K562 (cell line): Measurements from ENCODE around the gene FOXF2. TPM values are rescaled to one million over a fixed set of nuclear protein-coding genes. Genes with fewer than 3 reads are reported as not detected.
A peak's percentile ranks its signal among the peaks of the same experiment; 100 is the strongest.

Source experiments
- BMI1 ChIP-seq: fragments of 150-350 bp; IDR thresholded peaks from 2 replicates; pipeline ENCODE4 v1.6.1; 2014; ENCODE audit warnings: low read length
- CBX1 ChIP-seq: sonication (generic); IDR thresholded peaks from 2 replicates; pipeline ENCODE4 v1.6.1; 2016; ENCODE audit warnings: antibody characterized with exemption, low read depth, mild to moderate bottlenecking
- CXXC5 ChIP-seq: fragments of 250-450 bp; sonication (Bioruptor Pico); IDR thresholded peaks from 2 replicates; pipeline ENCODE4 v1.8.0; 2022; ENCODE audit warnings: inconsistent platforms, mild to moderate bottlenecking, moderate library complexity
- MAFF ChIP-seq: IDR thresholded peaks from 2 replicates; pipeline ENCODE4 v1.6.1; 2012; ENCODE audit warnings: low read length, improper control_type of control experiment
- MCM5 ChIP-seq: fragments of 450-650 bp; IDR thresholded peaks from 2 replicates; pipeline ENCODE4 v1.6.1; 2016; ENCODE audit warnings: low read depth
- NELFE ChIP-seq: IDR thresholded peaks from 2 replicates; pipeline ENCODE4 v1.6.1; 2011; ENCODE audit warnings: mild to moderate bottlenecking; ENCODE audit not compliant: insufficient read depth, insufficient read length
- SMC3 ChIP-seq: conservative IDR thresholded peaks from 2 replicates; pipeline ENCODE4 v1.6.1; 2011; ENCODE audit warnings: low read depth, low read length, improper control_type of control experiment; ENCODE audit not compliant: insufficient read depth
- ZNF282 ChIP-seq: sonication (generic); formaldehyde crosslinking; IDR thresholded peaks from 2 replicates; pipeline ENCODE4 v1.8.1; 2023; ENCODE audit warnings: missing genetic modification reagents
- polyA plus RNA-seq, 8 experiments: library from polyadenylated mRNA; depleted of rRNA in 4 of 8; stranded (reverse) in 5 of 8; unstranded in 3 of 8; fragments of >200 nt; fragmentation: Nextera tagmentation in 2 of 8; fragmentation: Illumina TruSeq in 1 of 8; extraction: Ambion mirVana in 2 of 8; extraction: Trizol in 1 of 8; gene quantifications; 2 replicates each; pipeline versions ENCODE4 v1.2.1 to v1.2.3, GENCODE V29; 2011 to 2014; ENCODE audit warnings: inconsistent platforms in 1 of 8, missing spikeins in 1 of 8
- total RNA-seq, 7 experiments: library from RNA; depleted of rRNA in 6 of 7; stranded (reverse); fragments of >200 nt in 6 of 7; fragmentation: Illumina TruSeq in 2 of 7; extraction: Trizol in 2 of 7; gene quantifications; 2 replicates each; pipeline versions ENCODE4 v1.2.1 to v1.2.3, GENCODE V29; 2011 to 2021; ENCODE audit warnings: low replicate concordance in 1 of 7
- TF ChIP-seq, protein P1 (sequence below), 2 experiments: IDR thresholded peaks in 1 of 2; conservative IDR thresholded peaks in 1 of 2; 2 replicates each; pipeline ENCODE4 v1.6.1; 2016; ENCODE audit warnings: low read depth in 2 of 2, mild to moderate bottlenecking in 1 of 2, missing compliant biosample characterization in 1 of 2, missing genetic modification characterization in 1 of 2, moderate library complexity in 1 of 2
- TF ChIP-seq, protein P2 (sequence below): fragments of 450-650 bp; formaldehyde crosslinking; conservative IDR thresholded peaks from 2 replicates; pipeline ENCODE4 v1.4.0; 2022; ENCODE audit warnings: mild to moderate bottlenecking, missing genetic modification characterization
- TF ChIP-seq, protein P3 (sequence below): sonication (generic); formaldehyde crosslinking; IDR thresholded peaks from 2 replicates; pipeline ENCODE4 v1.8.1; 2023; ENCODE audit warnings: mild to moderate bottlenecking, missing genetic modification reagents, moderate library complexity
- TF ChIP-seq, protein P4 (sequence below), 3 experiments: IDR thresholded peaks in 2 of 3; conservative IDR thresholded peaks in 1 of 3; 2 replicates each; pipeline ENCODE4 v1.5.1; 2011 to 2012; ENCODE audit warnings: low read length in 3 of 3, mild to moderate bottlenecking in 3 of 3, control low read depth in 2 of 3, improper control_type of control experiment in 1 of 3, inconsistent platforms in 1 of 3, low read depth in 1 of 3, mixed read lengths in 1 of 3, moderate library complexity in 1 of 3; ENCODE audit not compliant: insufficient read depth in 2 of 3
- TF ChIP-seq, protein P5 (sequence below): sonication (generic); formaldehyde crosslinking; IDR thresholded peaks from 2 replicates; pipeline ENCODE4 v1.8.1; 2023; ENCODE audit warnings: mild to moderate bottlenecking, missing genetic modification reagents

FOXF2 gene
- total and polyA plus RNA-seq, 9 of the 15 experiments (the other 6 are each of a cell fraction or from before 2014, with no cell fraction given) = not detected

DNA sequence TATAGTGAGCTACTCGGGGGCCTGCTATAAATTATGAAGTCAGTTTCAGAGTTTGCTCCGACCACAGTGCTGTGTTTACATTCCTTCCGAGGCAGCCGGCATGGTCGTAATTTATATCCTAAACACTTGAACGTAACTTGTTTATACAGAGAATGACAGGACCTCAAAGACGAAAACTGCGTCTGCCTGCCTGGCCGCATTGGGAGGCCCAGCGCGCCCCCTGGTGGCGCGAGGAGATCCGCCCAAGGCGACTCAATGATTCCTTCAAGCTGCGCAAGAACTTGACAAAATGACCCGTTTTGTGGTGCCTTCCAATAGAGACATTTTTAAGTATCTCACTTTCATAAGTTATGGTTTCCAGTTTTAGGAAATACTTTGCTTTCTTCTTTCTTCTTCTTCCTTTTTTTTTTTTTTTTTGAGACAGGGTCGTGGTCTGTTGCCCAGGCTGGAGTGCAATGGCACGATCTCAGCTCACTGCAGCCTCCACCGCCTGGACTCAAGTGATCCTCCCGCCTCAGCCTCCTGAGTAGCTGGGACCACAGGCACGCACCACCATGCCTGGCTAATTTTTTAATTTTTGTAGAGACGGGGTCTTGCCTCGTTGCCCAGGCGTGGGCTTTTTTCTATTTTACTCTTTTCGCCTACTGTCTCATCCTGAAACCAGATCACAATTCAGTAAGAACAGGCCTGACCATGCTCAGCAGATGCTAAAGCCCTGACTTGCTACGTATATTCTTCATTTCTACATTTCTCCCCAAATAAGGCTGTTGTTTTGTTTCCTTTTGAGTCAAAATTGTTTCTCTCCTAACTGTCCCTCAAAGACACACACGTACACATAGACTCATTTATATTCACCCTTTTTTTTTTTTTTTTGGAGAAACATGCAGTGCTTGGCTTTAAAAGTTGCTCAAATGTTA lies 7.8 kb downstream of the FOXF2 start (continued):
- TF ChIP-seq, protein P1, sequence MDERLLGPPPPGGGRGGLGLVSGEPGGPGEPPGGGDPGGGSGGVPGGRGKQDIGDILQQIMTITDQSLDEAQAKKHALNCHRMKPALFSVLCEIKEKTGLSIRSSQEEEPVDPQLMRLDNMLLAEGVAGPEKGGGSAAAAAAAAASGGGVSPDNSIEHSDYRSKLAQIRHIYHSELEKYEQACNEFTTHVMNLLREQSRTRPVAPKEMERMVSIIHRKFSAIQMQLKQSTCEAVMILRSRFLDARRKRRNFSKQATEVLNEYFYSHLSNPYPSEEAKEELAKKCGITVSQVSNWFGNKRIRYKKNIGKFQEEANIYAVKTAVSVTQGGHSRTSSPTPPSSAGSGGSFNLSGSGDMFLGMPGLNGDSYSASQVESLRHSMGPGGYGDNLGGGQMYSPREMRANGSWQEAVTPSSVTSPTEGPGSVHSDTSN (CRISPR knock-in tag; IDR thresholded peaks at IDR 0.05; ENCODE audit: low read depth) = no peak
- TF ChIP-seq, protein P1 (tag; conservative IDR thresholded peaks at IDR 0.05; ENCODE audit: low read depth) = peak; percentile 79
- TF ChIP-seq, protein P2, sequence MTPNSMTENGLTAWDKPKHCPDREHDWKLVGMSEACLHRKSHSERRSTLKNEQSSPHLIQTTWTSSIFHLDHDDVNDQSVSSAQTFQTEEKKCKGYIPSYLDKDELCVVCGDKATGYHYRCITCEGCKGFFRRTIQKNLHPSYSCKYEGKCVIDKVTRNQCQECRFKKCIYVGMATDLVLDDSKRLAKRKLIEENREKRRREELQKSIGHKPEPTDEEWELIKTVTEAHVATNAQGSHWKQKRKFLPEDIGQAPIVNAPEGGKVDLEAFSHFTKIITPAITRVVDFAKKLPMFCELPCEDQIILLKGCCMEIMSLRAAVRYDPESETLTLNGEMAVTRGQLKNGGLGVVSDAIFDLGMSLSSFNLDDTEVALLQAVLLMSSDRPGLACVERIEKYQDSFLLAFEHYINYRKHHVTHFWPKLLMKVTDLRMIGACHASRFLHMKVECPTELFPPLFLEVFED (CRISPR knock-in tag) = no peak
- TF ChIP-seq ZNF282 (no peak), BMI1 (0 out of 2 replicates have a peak, but pooled peaks have one; percentile 45), CXXC5 (CRISPR knock-in tag) (peak; percentile 54; the same call in 1 of the 2 replicates), CBX1 (no peak), MCM5 (peak; percentile 38; the same call in 1 of the 2 replicates), SMC3 (peak; percentile 93), MAFF (no peak), NELFE (no peak)
- TF ChIP-seq, protein P3, sequence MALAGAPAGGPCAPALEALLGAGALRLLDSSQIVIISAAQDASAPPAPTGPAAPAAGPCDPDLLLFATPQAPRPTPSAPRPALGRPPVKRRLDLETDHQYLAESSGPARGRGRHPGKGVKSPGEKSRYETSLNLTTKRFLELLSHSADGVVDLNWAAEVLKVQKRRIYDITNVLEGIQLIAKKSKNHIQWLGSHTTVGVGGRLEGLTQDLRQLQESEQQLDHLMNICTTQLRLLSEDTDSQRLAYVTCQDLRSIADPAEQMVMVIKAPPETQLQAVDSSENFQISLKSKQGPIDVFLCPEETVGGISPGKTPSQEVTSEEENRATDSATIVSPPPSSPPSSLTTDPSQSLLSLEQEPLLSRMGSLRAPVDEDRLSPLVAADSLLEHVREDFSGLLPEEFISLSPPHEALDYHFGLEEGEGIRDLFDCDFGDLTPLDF (CRISPR knock-in tag) = no peak
- TF ChIP-seq, protein P4, sequence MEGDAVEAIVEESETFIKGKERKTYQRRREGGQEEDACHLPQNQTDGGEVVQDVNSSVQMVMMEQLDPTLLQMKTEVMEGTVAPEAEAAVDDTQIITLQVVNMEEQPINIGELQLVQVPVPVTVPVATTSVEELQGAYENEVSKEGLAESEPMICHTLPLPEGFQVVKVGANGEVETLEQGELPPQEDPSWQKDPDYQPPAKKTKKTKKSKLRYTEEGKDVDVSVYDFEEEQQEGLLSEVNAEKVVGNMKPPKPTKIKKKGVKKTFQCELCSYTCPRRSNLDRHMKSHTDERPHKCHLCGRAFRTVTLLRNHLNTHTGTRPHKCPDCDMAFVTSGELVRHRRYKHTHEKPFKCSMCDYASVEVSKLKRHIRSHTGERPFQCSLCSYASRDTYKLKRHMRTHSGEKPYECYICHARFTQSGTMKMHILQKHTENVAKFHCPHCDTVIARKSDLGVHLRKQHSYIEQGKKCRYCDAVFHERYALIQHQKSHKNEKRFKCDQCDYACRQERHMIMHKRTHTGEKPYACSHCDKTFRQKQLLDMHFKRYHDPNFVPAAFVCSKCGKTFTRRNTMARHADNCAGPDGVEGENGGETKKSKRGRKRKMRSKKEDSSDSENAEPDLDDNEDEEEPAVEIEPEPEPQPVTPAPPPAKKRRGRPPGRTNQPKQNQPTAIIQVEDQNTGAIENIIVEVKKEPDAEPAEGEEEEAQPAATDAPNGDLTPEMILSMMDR (IDR thresholded peaks at IDR 0.05 in 2 of 3, conservative IDR thresholded peaks at IDR 0.05 in 1 of 3; ENCODE audit: insufficient read depth in 2 of 3, low read depth in 1 of 3, low read length in 3 of 3) = peak; percentile 89 to 99 (median 93)
- TF ChIP-seq, protein P5, sequence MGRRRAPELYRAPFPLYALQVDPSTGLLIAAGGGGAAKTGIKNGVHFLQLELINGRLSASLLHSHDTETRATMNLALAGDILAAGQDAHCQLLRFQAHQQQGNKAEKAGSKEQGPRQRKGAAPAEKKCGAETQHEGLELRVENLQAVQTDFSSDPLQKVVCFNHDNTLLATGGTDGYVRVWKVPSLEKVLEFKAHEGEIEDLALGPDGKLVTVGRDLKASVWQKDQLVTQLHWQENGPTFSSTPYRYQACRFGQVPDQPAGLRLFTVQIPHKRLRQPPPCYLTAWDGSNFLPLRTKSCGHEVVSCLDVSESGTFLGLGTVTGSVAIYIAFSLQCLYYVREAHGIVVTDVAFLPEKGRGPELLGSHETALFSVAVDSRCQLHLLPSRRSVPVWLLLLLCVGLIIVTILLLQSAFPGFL = no peak
